Stimulated activated naive CD8-positive, alpha-beta T cell treated with anti-CD3 and anti-CD28 coated beads, Interleukin-15, amount 100 ng/mL, for 72 hours (primary cell): Measurements from ENCODE around the gene INPP5B.

Experiments used
- ATAC-seq: fragments of 150-1000 bp; cut with Tn5 transposase; 2 replicates; pipeline ENCODE4 v1.10.0; 2021; ENCODE audit warnings: mild to moderate bottlenecking, moderate library complexity
- DNase-seq, 2 donors: peaks; one replicate each; pipeline ENCODE4 v3.0.0; 2021 to 2022
- H3K27ac Mint-ChIP-seq, 2 donors: one replicate each; pipeline ENCODE4 v1.8.0; 2022; ENCODE audit warnings: mild to moderate bottlenecking in 2 of 2, mixed read lengths in 2 of 2, moderate library complexity in 2 of 2
- H3K27me3 Mint-ChIP-seq: one replicate; pipeline ENCODE4 v1.8.0; 2022; ENCODE audit warnings: mixed read lengths
- H3K4me1 Mint-ChIP-seq: one replicate; pipeline ENCODE4 v1.8.0; 2022; ENCODE audit warnings: mild to moderate bottlenecking, mixed read lengths
- H3K4me3 Mint-ChIP-seq, 2 donors: one replicate each; pipeline ENCODE4 v1.8.0; 2022; ENCODE audit warnings: mild to moderate bottlenecking in 2 of 2, mixed read lengths in 2 of 2, moderate library complexity in 1 of 2
- H3K9me3 Mint-ChIP-seq, 2 donors: one replicate each; pipeline ENCODE4 v1.8.0; 2022; ENCODE audit warnings: mixed read lengths in 2 of 2

The INPP5B gene

DNA sequence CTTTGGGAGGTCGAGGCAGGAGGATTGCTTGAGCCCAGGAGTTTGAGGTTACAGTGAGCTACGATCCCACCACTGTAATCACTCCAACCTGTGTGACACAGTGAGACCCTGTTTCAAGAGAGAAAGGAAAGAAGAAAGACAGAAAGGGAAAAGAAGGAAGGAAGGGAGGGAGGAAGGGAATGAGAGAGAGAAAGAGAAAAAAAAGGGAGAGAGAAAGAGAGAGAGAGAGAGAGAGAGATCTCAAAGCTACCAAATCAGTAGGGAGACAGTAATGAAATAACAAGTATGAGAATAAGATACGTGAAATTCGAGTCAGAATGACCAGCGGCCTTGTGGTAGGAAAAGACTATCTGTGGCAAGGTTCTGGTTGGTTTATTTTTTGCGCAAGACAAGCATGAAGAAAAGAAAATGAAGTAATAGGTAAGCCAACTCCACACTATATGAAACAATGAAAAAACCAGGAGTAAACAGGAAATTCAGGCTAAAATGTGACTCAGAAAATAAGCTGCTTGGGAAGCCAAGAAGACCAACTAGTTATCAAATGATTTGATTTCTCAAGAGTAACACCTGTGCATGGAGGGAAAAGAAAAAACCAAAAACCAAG is 96.4 kb downstream of the INPP5B start:
- peaks cover 31% of the 10 kb centered on the region for H3K4me1 Mint-ChIP-seq
- ATAC-seq, result no peak
- DNase-seq, result no peak
- H3K27me3 Mint-ChIP-seq, result no peaks in the 10 kb centered on the region
- H3K27ac Mint-ChIP-seq, result no peak overlapping the region
- no peaks in the 10 kb centered on the region for H3K9me3 Mint-ChIP-seq
- no peak overlapping the region for H3K4me3 Mint-ChIP-seq

DNA sequence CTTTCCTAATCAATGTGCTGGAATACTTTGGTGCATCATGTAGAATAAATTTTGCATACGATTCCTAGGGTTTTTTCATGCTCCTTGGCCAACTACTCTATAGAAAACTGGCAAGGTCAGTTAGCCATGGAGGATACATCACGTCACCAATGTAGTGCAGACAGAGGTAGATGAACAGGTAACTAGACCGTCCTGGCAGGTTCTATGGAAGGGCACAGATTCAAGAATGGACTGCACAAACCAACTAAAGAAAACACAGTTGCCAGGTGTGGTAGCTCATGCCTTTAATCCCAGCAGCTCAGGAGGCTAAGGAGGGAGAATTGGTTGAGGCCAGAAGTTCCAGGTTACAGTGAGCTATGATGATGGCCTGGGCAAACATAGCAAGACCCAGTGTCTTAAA is 97.4 kb downstream of the INPP5B start:
- Mint-ChIP-seq H3K4me1 (peaks cover 30% of the 10 kb centered on the region), H3K27ac (peak overlapping the region in 1 of 2 donors; percentile 29), H3K9me3 (no peaks in the 10 kb centered on the region), H3K4me3 (no peak overlapping the region), H3K27me3 (no peaks in the 10 kb centered on the region)
- no peak for ATAC-seq
- DNase-seq, result no peak

- Mint-ChIP-seq H3K4me1 (peaks cover 39% of the 10 kb centered on the region), H3K27ac (peak overlapping the region; percentile 67 to 82), H3K27me3 (no peaks in the 10 kb centered on the region), H3K9me3 (no peaks in the 10 kb centered on the region), H3K4me3 (peak overlapping the region; percentile 73 to 74)
- no peak for DNase-seq
- no peak for ATAC-seq
These were observed 100.1 kb downstream of the INPP5B start for GRCh38 chr1:37846647-37847339.

- peaks cover 39% of the 10 kb centered on the region for H3K4me1 Mint-ChIP-seq
- no peaks in the 10 kb centered on the region for H3K27me3 Mint-ChIP-seq
- no peaks in the 10 kb centered on the region for H3K9me3 Mint-ChIP-seq
- DNase-seq (no peak), ATAC-seq (no peak)
- no peak overlapping the region for H3K4me3 Mint-ChIP-seq
- H3K27ac Mint-ChIP-seq, result peak overlapping the region in 1 of 2 donors; percentile 21
These were observed 101.1 kb downstream of the INPP5B start for GRCh38 chr1:37845786-37846185.

DNA sequence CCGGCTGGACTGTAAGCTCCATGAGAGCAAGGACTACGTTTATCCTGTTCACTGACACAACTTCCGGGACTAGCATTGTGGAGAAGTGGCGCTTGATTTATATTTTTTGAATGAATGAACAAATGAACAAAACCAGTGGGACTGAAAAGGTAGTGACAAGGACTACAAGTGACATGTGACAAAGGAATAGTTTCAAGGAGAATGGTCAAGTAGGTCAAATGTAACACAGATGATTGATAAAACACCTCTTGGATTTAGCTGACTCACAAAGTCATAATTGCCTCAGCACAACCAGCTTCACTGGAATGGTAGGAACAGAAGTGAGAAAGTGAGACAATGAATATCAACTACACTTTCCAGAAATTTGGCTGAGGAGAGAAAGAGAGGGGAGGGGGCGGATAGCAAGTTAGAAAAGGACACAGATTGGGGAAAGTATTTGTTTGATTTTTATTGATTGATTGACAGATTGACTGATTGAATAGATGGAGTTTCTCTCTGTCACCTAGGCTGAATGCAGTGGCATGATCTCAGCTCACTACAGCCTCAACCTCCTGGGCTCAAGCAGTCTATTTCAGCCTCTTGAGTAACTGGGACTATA is 101.7 kb downstream of the INPP5B start:
- Mint-ChIP-seq H3K4me1 (peaks cover 39% of the 10 kb centered on the region), H3K9me3 (no peaks in the 10 kb centered on the region), H3K27ac (peak overlapping the region in 1 of 2 donors; percentile 31), H3K4me3 (no peak overlapping the region), H3K27me3 (no peaks in the 10 kb centered on the region)
- DNase-seq (no peak), ATAC-seq (no peak)

- no peak for DNase-seq
- Mint-ChIP-seq H3K27me3 (no peaks in the 10 kb centered on the region), H3K4me1 (peaks cover 39% of the 10 kb centered on the region), H3K4me3 (no peak overlapping the region), H3K9me3 (no peaks in the 10 kb centered on the region), H3K27ac (peak overlapping the region in 1 of 2 donors; percentile 28)
- ATAC-seq, result no peak
These were observed 102.3 kb downstream of the INPP5B start for GRCh38 chr1:37844536-37844935.

- Mint-ChIP-seq H3K9me3 (no peaks in the 10 kb centered on the region), H3K4me3 (no peak overlapping the region), H3K27me3 (no peaks in the 10 kb centered on the region), H3K4me1 (peaks cover 31% of the 10 kb centered on the region), H3K27ac (no peak overlapping the region)
- DNase-seq (no peak), ATAC-seq (no peak)
These were observed 105.2 kb downstream of the INPP5B start for GRCh38 chr1:37841652-37842051.

DNA sequence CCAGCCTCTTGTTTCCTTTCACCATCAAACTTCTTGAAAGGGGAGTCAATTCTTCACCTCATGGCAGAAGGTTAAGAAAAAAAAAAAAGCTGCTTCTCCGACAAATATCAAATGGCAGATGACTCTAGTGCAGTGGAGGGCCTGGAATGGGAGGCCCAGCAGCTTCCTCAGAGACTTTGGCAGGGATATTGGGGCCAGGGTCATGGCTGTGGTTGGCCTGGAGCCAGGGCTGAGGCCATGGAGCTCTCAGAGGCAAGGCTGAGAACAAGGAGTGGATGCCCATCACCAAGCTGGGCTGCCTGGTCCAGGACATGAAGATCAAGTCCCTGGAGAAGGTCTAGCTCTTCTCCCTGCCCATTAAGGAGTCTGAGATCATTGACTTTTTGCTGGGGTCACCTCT is 106.1 kb downstream of the INPP5B start:
- Mint-ChIP-seq H3K27me3 (no peaks in the 10 kb centered on the region), H3K9me3 (no peaks in the 10 kb centered on the region), H3K27ac (no peak overlapping the region), H3K4me1 (peaks cover 25% of the 10 kb centered on the region), H3K4me3 (no peak overlapping the region)
- ATAC-seq (no peak), DNase-seq (no peak)

- peaks cover 15% of the 10 kb centered on the region for H3K4me1 Mint-ChIP-seq
- DNase-seq (no peak), ATAC-seq (no peak)
- H3K9me3 Mint-ChIP-seq, result no peaks in the 10 kb centered on the region
- no peak overlapping the region for H3K27ac Mint-ChIP-seq
- no peak overlapping the region for H3K4me3 Mint-ChIP-seq
- H3K27me3 Mint-ChIP-seq, result no peaks in the 10 kb centered on the region
These were observed 107.2 kb downstream of the INPP5B start for GRCh38 chr1:37839676-37840075.

GRCh38 chr1:37836788-37837187 is 110.1 kb downstream of the INPP5B start:
- DNase-seq, result no peak
- ATAC-seq, result no peak
- no peak overlapping the region for H3K4me3 Mint-ChIP-seq
- H3K4me1 Mint-ChIP-seq, result no peaks in the 10 kb centered on the region
- H3K27ac Mint-ChIP-seq, result no peak overlapping the region
- no peaks in the 10 kb centered on the region for H3K9me3 Mint-ChIP-seq
- no peaks in the 10 kb centered on the region for H3K27me3 Mint-ChIP-seq

- ATAC-seq (no peak), DNase-seq (no peak)
These were observed 115.0 kb downstream of the INPP5B start for GRCh38 chr1:37831809-37832208.

GRCh38 chr1:37831109-37831508 is 115.7 kb downstream of the INPP5B start:
- Mint-ChIP-seq H3K4me3 (no peak overlapping the region), H3K27ac (no peak overlapping the region), H3K9me3 (no peaks in the 10 kb centered on the region), H3K27me3 (no peaks in the 10 kb centered on the region), H3K4me1 (peaks cover 2% of the 10 kb centered on the region)
- DNase-seq (no peak), ATAC-seq (no peak)

More at GRCh38 chr1:37831809-37832208, 115.0 kb downstream of the INPP5B start:
- Mint-ChIP-seq H3K4me3 (no peak overlapping the region), H3K27ac (no peak overlapping the region), H3K4me1 (no peaks in the 10 kb centered on the region), H3K9me3 (no peaks in the 10 kb centered on the region), H3K27me3 (no peaks in the 10 kb centered on the region)

DNA sequence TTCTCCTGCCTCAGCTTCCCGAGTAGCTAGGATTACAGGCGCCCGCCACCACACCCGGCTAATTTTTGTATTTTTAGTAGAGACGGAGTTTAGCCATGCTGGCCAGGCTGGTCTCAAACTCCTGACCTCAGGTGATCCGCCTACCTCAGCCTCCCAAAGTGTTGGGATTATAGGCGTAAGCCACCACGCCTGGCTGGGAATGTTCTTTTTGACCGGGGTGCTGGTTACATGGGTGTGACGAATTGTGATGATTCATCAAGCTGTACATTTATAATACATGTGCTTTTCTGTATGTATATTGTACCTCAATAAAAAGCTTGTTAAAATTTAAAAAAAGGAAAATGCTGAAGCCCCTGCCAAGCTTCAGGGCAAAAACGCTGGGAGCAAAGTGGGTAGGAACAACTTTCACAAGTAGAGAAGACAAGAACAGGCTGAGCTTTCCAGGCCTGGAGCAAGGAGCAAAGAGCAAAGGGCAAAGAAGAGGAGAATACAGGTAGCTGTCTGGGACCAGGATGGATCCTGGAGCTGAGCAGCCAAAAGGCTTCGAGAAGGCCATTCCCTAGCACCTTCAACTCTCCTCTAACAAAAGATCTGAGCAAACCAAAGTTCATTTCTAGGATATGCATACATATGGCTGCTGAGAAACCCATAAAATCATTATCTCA is 118.3 kb downstream of the INPP5B start:
- no peaks in the 10 kb centered on the region for H3K9me3 Mint-ChIP-seq
- H3K4me1 Mint-ChIP-seq, result peaks cover 17% of the 10 kb centered on the region
- DNase-seq (no peak), ATAC-seq (no peak)
- H3K27me3 Mint-ChIP-seq, result no peaks in the 10 kb centered on the region
- H3K27ac Mint-ChIP-seq, result peak overlapping the region in 1 of 2 donors; percentile 54
- no peak overlapping the region for H3K4me3 Mint-ChIP-seq

GRCh38 chr1:37825506-37825905 is 121.3 kb downstream of the INPP5B start:
- Mint-ChIP-seq H3K9me3 (no peaks in the 10 kb centered on the region), H3K4me1 (peaks cover 17% of the 10 kb centered on the region), H3K27me3 (no peaks in the 10 kb centered on the region), H3K27ac (peak overlapping the region; percentile 13 to 67), H3K4me3 (no peak overlapping the region)
- ATAC-seq (no peak), DNase-seq (no peak)

- no peak for ATAC-seq
- Mint-ChIP-seq H3K27me3 (no peaks in the 10 kb centered on the region), H3K4me3 (no peak overlapping the region), H3K9me3 (no peaks in the 10 kb centered on the region), H3K27ac (no peak overlapping the region), H3K4me1 (peaks cover 17% of the 10 kb centered on the region)
- no peak for DNase-seq
These were observed 122.9 kb downstream of the INPP5B start for GRCh38 chr1:37824001-37824400.
